ENCODE results near the gene ELL.

DNA sequence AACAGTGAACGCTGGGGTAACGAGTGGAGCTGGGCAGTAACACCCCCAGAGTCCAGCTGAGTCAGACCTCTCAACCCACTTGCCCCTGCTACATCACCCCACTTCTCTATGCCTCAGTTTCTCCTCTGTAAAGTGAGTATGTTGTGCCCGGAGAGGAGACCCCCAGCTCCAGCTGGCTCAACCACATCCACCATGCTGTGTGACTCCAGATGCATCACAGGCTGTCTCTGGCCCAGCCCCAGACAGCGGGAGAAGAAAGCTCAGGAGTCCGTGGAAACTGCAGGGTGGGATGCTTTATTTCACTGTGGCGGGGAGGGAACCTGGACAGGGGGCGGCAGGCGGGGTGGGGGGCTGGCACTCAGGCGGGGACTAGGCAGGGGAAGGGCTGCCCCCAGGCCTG is 9.6 kb upstream of the ELL start:
- TF ChIP-seq CTCF (IDR thresholded peaks at IDR 0.05; ENCODE audit: extremely low read depth in 1 of 2, insufficient read depth in 1 of 2, low read depth in 1 of 2, low read length in 2 of 2) (no peak), POLR2A (IDR thresholded peaks at IDR 0.05; ENCODE audit: low read depth, low read length) (no peak), POLR2AphosphoS5 (IDR thresholded peaks at IDR 0.05; ENCODE audit: insufficient read depth, low read depth, low read length) (no peak)
